Limb (tissue), 2 donors: ENCODE results near the gene AMD1.
"Not testable (repeated sequence)": the region's sequence is repeated elsewhere in the genome, so short reads cannot be mapped to it uniquely, and the experiment has no call there.

Source experiments
- DNase-seq, 2 donors: peaks; one replicate each; pipeline ENCODE4 v3.0.0-alpha.2; 2016; ENCODE audit errors: extremely low spot score in 2 of 2

Gene AMD1

GRCh38 chr6:110873981-110874879, at the start of gene AMD1:
AMD1 (plus strand) TSS chr6:110874785; CDS start chr6:110875106, 321 bp downstream.
- DNase-seq: peak; percentile 97 to 98

- no peak for DNase-seq
Observed at GRCh38 chr6:110826236-110827129, 48.1 kb upstream of the AMD1 start.

- DNase-seq: no peak
Observed at GRCh38 chr6:110828396-110828795, 46.2 kb upstream of the AMD1 start.

GRCh38 chr6:110831405-110831804, 43.2 kb upstream of the AMD1 start:
- DNase-seq: no peak

- DNase-seq: no peak
Observed at GRCh38 chr6:110833831-110834230, 40.8 kb upstream of the AMD1 start.

- not testable (repeated sequence) for DNase-seq
Observed at GRCh38 chr6:110835751-110836150, 38.8 kb upstream of the AMD1 start.

- DNase-seq: no peak
Observed at GRCh38 chr6:110841266-110841665, 33.3 kb upstream of the AMD1 start.

GRCh38 chr6:110849781-110850180, 24.8 kb upstream of the AMD1 start:
- no peak for DNase-seq

- DNase-seq: no peak
Observed at GRCh38 chr6:110852773-110853172, 21.8 kb upstream of the AMD1 start.

GRCh38 chr6:110853754-110854477, 20.7 kb upstream of the AMD1 start:
- no peak for DNase-seq

- DNase-seq: no peak
Observed at GRCh38 chr6:110856296-110856695, 18.3 kb upstream of the AMD1 start.

- DNase-seq: no peak
Observed at GRCh38 chr6:110858016-110858415, 16.6 kb upstream of the AMD1 start.

GRCh38 chr6:110858562-110859214, 15.9 kb upstream of the AMD1 start:
- DNase-seq: no peak

GRCh38 chr6:110859335-110859792, 15.2 kb upstream of the AMD1 start:
- DNase-seq: no peak

- no peak for DNase-seq
Observed at GRCh38 chr6:110864824-110865223, 9.8 kb upstream of the AMD1 start.

GRCh38 chr6:110874880-110875547, 429 bp downstream of the AMD1 start:
- no peak for DNase-seq

- DNase-seq: peak; percentile 45 to 79
Observed at GRCh38 chr6:110875548-110876169, 1.1 kb downstream of the AMD1 start.

GRCh38 chr6:110876170-110876773, 1.7 kb downstream of the AMD1 start:
- peak; percentile 68 to 84 for DNase-seq

- DNase-seq: no peak
Observed at GRCh38 chr6:110876806-110877564, 2.4 kb downstream of the AMD1 start.
